ENCODE results near the gene FAM163A.

Gene FAM163A

DNA sequence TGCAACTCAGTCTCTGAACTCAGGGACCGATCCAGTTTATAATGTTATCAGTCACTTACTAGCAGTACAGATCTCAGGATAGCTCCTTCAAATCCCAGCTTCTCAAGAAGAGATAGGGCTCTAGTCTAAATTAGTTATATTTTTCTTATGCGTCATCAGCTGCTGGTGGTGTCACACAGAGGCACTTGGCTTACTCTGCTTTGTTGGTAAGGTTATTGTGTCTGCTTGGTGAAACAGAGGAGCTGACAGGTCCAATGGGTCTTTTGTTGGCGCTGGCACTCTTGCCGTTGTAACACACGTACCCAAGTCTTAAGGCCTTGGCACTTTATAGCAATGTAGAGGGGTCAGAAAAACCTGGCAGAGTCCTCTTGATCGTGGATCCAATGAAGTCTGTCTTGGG, 122.3 kb downstream of the FAM163A start:
- no peak for DNase-seq
